Ovary (tissue), 9 donors: Measurements from ENCODE around the gene EDC3. TPM values are rescaled to one million over a fixed set of nuclear protein-coding genes. Genes with fewer than 3 reads are reported as not detected.

Experiments
- DNase-seq, 5 donors: peaks; one replicate each; pipeline ENCODE4 v3.0.0-alpha.2; 2019 to 2020
- H3K27ac ChIP-seq, 2 donors: fragments of 200-600 bp; one replicate each; pipeline versions ENCODE4 v1.5.1 to v1.8.0; 2019 to 2022
- H3K27me3 ChIP-seq: fragments of 200-600 bp; one replicate; pipeline ENCODE4 v1.8.0; 2022
- H3K36me3 ChIP-seq: fragments of 200-600 bp; sonication (generic); one replicate; pipeline ENCODE4 v1.5.1; 2019
- H3K4me1 ChIP-seq: one replicate; pipeline ENCODE4 v1.8.1; 2013; ENCODE audit warnings: mild to moderate bottlenecking, moderate library complexity; ENCODE audit not compliant: insufficient read depth
- H3K4me3 ChIP-seq: fragments of 200-600 bp; sonication (generic); one replicate; pipeline ENCODE4 v1.5.1; 2017
- H3K9me3 ChIP-seq, 2 donors: fragments of 200-600 bp in 1 of 2; sonication (generic) in 1 of 2; one replicate each; pipeline versions ENCODE4 v1.5.1 to v1.8.1; 2013 to 2019; ENCODE audit warnings: mild to moderate bottlenecking in 1 of 2, moderate library complexity in 1 of 2
- CTCF ChIP-seq, 3 donors: fragments of 450-650 bp in 2 of 3; fragments of 200-600 bp in 1 of 3; IDR thresholded peaks; one replicate each; pipeline versions ENCODE4 v1.5.1 to v1.8.0; 2016 to 2022; ENCODE audit warnings: antibody characterized with exemption in 3 of 3, mild to moderate bottlenecking in 1 of 3
- EP300 ChIP-seq: sonication (generic); formaldehyde crosslinking; IDR thresholded peaks from one replicate; pipeline ENCODE4 v1.6.1; 2017; ENCODE audit warnings: antibody characterized with exemption
- POLR2A ChIP-seq: fragments of 450-650 bp; IDR thresholded peaks from one replicate; pipeline ENCODE4 v1.6.1; 2017; ENCODE audit warnings: antibody characterized with exemption, mild to moderate bottlenecking, moderate library complexity
- WGBS, 3 donors: extraction: QIAGEN DNeasy Blood & Tissue Kit in 1 of 3; methylation state at CpG; one replicate each; pipeline versions ENCODE4 v1.1.5 to v1.1.7; 2013 to 2017; 5-methylcytosine and 5-hydroxymethylcytosine counted together
- intact Hi-C, 4 donors: fragments of 100-400 bp; cut with DNase I; formaldehyde crosslinking; loops; one replicate each; pipeline versions ENCODE4 v1.11.0 to v1.15.1; 2022 to 2023
- polyA plus RNA-seq, 2 donors: library from polyadenylated mRNA; stranded (reverse); fragments of 200-250 nt in 1 of 2; fragments of 350-450 nt in 1 of 2; fragmentation: Illumina TruSeq in 1 of 2; extraction: RNeasy Lipid Tissue Mini Kit (QIAGEN cat#74804) in 1 of 2; gene quantifications; one replicate each; pipeline ENCODE4 v1.2.3, GENCODE V29; 2013 to 2014
- total RNA-seq, 7 donors: library from RNA; depleted of rRNA in 2 of 7; stranded (reverse); fragments of >200 nt in 2 of 7; fragmentation: NEBNext Ultra II Directional in 3 of 7; extraction: Animal tissue kit (Norgen Biotek cat#: 25700) in 3 of 7; gene quantifications; one replicate each; pipeline versions ENCODE4 v1.1.0 to v1.2.4, GENCODE V29; 2016 to 2023
- donor health status: DM: no; HTN: no; CAD: no; lungs with moderate emphysema.
- donor health status: DM: no; HTN: no; CAD: no.
- donor health status: Bipolar disorder and iron deficiency.
- donor health status: DM: yes; HTN: yes; CAD: no.
- donor health status: DM: no; HTN: no; CAD: no.
- donor health status: DM: yes; HTN: yes; CAD: no.

EDC3 gene
- total and polyA plus RNA-seq, 9 donors, result 10.6 to 44.5 (median 34.2) TPM

GRCh38 chr15:74696808-74697207 lies 984 bp upstream of the EDC3 start:
- peaks cover 14% of the 10 kb centered on the region for H3K4me1 ChIP-seq
- no peak overlapping the region for H3K4me3 ChIP-seq
- H3K36me3 ChIP-seq, result no peaks in the 10 kb centered on the region
- TF ChIP-seq CTCF (IDR thresholded peaks at IDR 0.05) (no peak), POLR2A (no peak), EP300 (no peak)
- 43 to 63% (median 57%) methylated on average over 2 of the region's 2 CpGs for WGBS, 3 donors
- no peak for DNase-seq
- intact Hi-C loops, result no loop called here
- no peaks in the 10 kb centered on the region for H3K9me3 ChIP-seq
- H3K27me3 ChIP-seq, result no peaks in the 10 kb centered on the region
- no peak overlapping the region for H3K27ac ChIP-seq

GRCh38 chr15:74696398-74696729 lies 540 bp upstream of the EDC3 start:
- Histone ChIP-seq H3K27me3 (no peaks in the 10 kb centered on the region), H3K36me3 (no peaks in the 10 kb centered on the region), H3K9me3 (no peaks in the 10 kb centered on the region), H3K4me1 (peaks cover 14% of the 10 kb centered on the region), H3K4me3 (peak overlapping the region; percentile 73), H3K27ac (peak overlapping the region in 1 of 2 donors; percentile 77)
- WGBS, 3 donors, result 2 to 4% (median 3%) methylated on average over 10 of the region's 10 CpGs
- TF ChIP-seq EP300, result no peak
- no peak for TF ChIP-seq POLR2A
- TF ChIP-seq CTCF (IDR thresholded peaks at IDR 0.05), result no peak
- intact Hi-C loops, result no loop called here
- DNase-seq, result no peak

- DNase-seq, result no peak
- intact Hi-C loops, result no loop called here
- Histone ChIP-seq H3K9me3 (no peaks in the 10 kb centered on the region), H3K27me3 (no peaks in the 10 kb centered on the region), H3K27ac (no peak overlapping the region), H3K4me3 (no peak overlapping the region), H3K36me3 (no peaks in the 10 kb centered on the region), H3K4me1 (peaks cover 14% of the 10 kb centered on the region)
- WGBS, 3 donors, result 77 to 84% (median 80%) methylated on average over 1 of the region's 1 CpG
- no peak for TF ChIP-seq EP300
- no peak for TF ChIP-seq POLR2A
- TF ChIP-seq CTCF (IDR thresholded peaks at IDR 0.05), result no peak
Observed at GRCh38 chr15:74692327-74692726, 3.5 kb downstream of the EDC3 start.

GRCh38 chr15:74683758-74684157 lies 12.1 kb downstream of the EDC3 start:
- no peak for TF ChIP-seq EP300
- no peaks in the 10 kb centered on the region for H3K9me3 ChIP-seq
- WGBS, 3 donors, result 90 to 100% (median 95%) methylated on average over 1 of the region's 1 CpG
- intact Hi-C loops, result no loop called here
- H3K36me3 ChIP-seq, result no peaks in the 10 kb centered on the region
- no peak overlapping the region for H3K4me3 ChIP-seq
- H3K27ac ChIP-seq, result no peak overlapping the region
- no peaks in the 10 kb centered on the region for H3K4me1 ChIP-seq
- DNase-seq, result no peak
- H3K27me3 ChIP-seq, result no peaks in the 10 kb centered on the region

- no peak overlapping the region for H3K27ac ChIP-seq
- H3K4me3 ChIP-seq, result no peak overlapping the region
- H3K27me3 ChIP-seq, result no peaks in the 10 kb centered on the region
- H3K9me3 ChIP-seq, result no peaks in the 10 kb centered on the region
- intact Hi-C loops, result no loop called here
- H3K36me3 ChIP-seq, result no peaks in the 10 kb centered on the region
- no peaks in the 10 kb centered on the region for H3K4me1 ChIP-seq
- WGBS, 3 donors, result 97 to 99% (median 97%) methylated on average over 3 of the region's 3 CpGs
- TF ChIP-seq EP300, result no peak
- no peak for TF ChIP-seq CTCF (IDR thresholded peaks at IDR 0.05)
- DNase-seq, result no peak
Observed at GRCh38 chr15:74682954-74683353, 12.9 kb downstream of the EDC3 start.
